Neural progenitor cell (in vitro differentiated cells): ENCODE data around the gene RIPOR2. TPM values are rescaled to one million over a fixed set of nuclear protein-coding genes. Genes with fewer than 3 reads are reported as not detected.

ENCODE experiments used
- DNase-seq: peaks from one replicate; pipeline ENCODE4 v3.0.0-alpha.2; 2016; ENCODE audit warnings: low spot score
- H2AFZ ChIP-seq: fragments of 200-600 bp; sonication (generic); replicated peaks from 2 replicates; pipeline ENCODE4 v1.6.1; 2016; ENCODE audit warnings: antibody characterized with exemption
- H3F3A ChIP-seq: fragments of 200-600 bp; sonication (generic); 2 replicates; pipeline ENCODE4 v1.6.1; 2016; ENCODE audit warnings: antibody characterized with exemption, low read depth
- H3K27ac ChIP-seq: fragments of 200-600 bp; sonication (generic); 2 replicates; pipeline ENCODE4 v1.5.1; 2016; ENCODE audit warnings: mild to moderate bottlenecking
- H3K27me3 ChIP-seq: fragments of 200-600 bp; sonication (generic); 2 replicates; pipeline ENCODE4 v1.6.1; 2016; ENCODE audit warnings: mild to moderate bottlenecking, moderate library complexity
- H3K36me3 ChIP-seq: fragments of 200-600 bp; sonication (generic); 2 replicates; pipeline ENCODE4 v1.5.1; 2016
- H3K4me1 ChIP-seq: fragments of 200-600 bp; sonication (generic); 2 replicates; pipeline ENCODE4 v1.6.1; 2016; ENCODE audit warnings: mixed run types
- H3K4me2 ChIP-seq: fragments of 200-600 bp; sonication (generic); 2 replicates; pipeline ENCODE4 v1.6.1; 2016
- H3K4me3 ChIP-seq: fragments of 200-600 bp; sonication (generic); 2 replicates; pipeline ENCODE4 v1.5.1; 2016
- H3K79me2 ChIP-seq: fragments of 200-600 bp; sonication (generic); 2 replicates; pipeline ENCODE4 v1.6.1; 2016; ENCODE audit warnings: low read depth
- H3K9ac ChIP-seq: fragments of 200-600 bp; sonication (generic); 2 replicates; pipeline ENCODE4 v1.6.1; 2016
- H3K9me3 ChIP-seq: fragments of 200-600 bp; sonication (generic); 2 replicates; pipeline ENCODE4 v1.5.1; 2016; ENCODE audit warnings: low read depth
- H4K20me1 ChIP-seq: fragments of 200-600 bp; sonication (generic); 2 replicates; pipeline ENCODE4 v1.6.1; 2016; ENCODE audit warnings: low read depth
- H3K27ac Mint-ChIP-seq: 3 replicates; pipeline ENCODE4 v1.8.0; 2021; ENCODE audit warnings: mixed read lengths
- H3K27me3 Mint-ChIP-seq: 2 replicates; pipeline ENCODE4 v1.8.0; 2022; ENCODE audit warnings: low read depth, mild to moderate bottlenecking, inconsistent platforms, moderate library complexity, mixed read lengths; ENCODE audit not compliant: insufficient read depth
- H3K36me3 Mint-ChIP-seq: 3 replicates; pipeline ENCODE4 v1.8.0; 2021; ENCODE audit warnings: mixed read lengths
- H3K4me1 Mint-ChIP-seq: 3 replicates; pipeline ENCODE4 v1.8.0; 2021; ENCODE audit warnings: mixed read lengths
- H3K4me3 Mint-ChIP-seq: 3 replicates; pipeline ENCODE4 v1.8.0; 2021; ENCODE audit warnings: mild to moderate bottlenecking, moderate library complexity, mixed read lengths
- H3K9me3 Mint-ChIP-seq: 3 replicates; pipeline ENCODE4 v1.8.0; 2020; ENCODE audit warnings: mixed read lengths
- CTCF ChIP-seq: fragments of 200-600 bp; sonication (generic); IDR thresholded peaks from 2 replicates; pipeline ENCODE4 v1.5.1; 2017; ENCODE audit warnings: antibody characterized with exemption, mild to moderate bottlenecking
- EZH2 ChIP-seq: fragments of 200-600 bp; sonication (generic); IDR thresholded peaks from 2 replicates; pipeline ENCODE4 v1.6.1; 2017; ENCODE audit warnings: antibody characterized with exemption, mild to moderate bottlenecking, moderate library complexity
- EZH2phosphoT487 ChIP-seq: fragments of 200-600 bp; sonication (generic); IDR thresholded peaks from 2 replicates; pipeline ENCODE4 v1.6.1; 2017; ENCODE audit warnings: antibody characterized with exemption
- total RNA-seq: library from RNA; depleted of rRNA; stranded (reverse); fragments of >200 nt; gene quantifications from 2 replicates; pipeline ENCODE4 v1.2.3, GENCODE V29; 2015; ENCODE audit warnings: low replicate concordance

RIPOR2 gene
- total RNA-seq, 1 donor from 2014 or later, result 0.26 TPM

- H3K9me3 Mint-ChIP-seq, result peaks cover 7% of the 10 kb centered on the region
- peak overlapping the region; percentile 21 for H3K4me3 ChIP-seq
- peaks cover 14% of the 10 kb centered on the region for H3F3A ChIP-seq
- no peaks in the 10 kb centered on the region for H3K9me3 ChIP-seq
- no peaks in the 10 kb centered on the region for H3K27me3 ChIP-seq
- H3K36me3 ChIP-seq, result no peaks in the 10 kb centered on the region
- H4K20me1 ChIP-seq, result no peaks in the 10 kb centered on the region
- TF ChIP-seq EZH2phosphoT487 (no peak), CTCF (no peak), EZH2 (no peak)
- peak overlapping the region; percentile 52 for H3K27ac Mint-ChIP-seq
- peaks cover 50% of the 10 kb centered on the region for H3K4me1 Mint-ChIP-seq
- H3K4me2 ChIP-seq, result peak overlapping the region; percentile 66
- peak overlapping the region; percentile 80 for H2AFZ ChIP-seq
- no peak overlapping the region for H3K9ac ChIP-seq
- peaks cover 6% of the 10 kb centered on the region for H3K36me3 Mint-ChIP-seq
- peaks cover 11% of the 10 kb centered on the region for H3K27me3 Mint-ChIP-seq
- H3K4me1 ChIP-seq, result peaks cover 24% of the 10 kb centered on the region
- H3K27ac ChIP-seq, result no peak overlapping the region
- peak overlapping the region; percentile 54 for H3K4me3 Mint-ChIP-seq
- DNase-seq, result peak; percentile 56
- H3K79me2 ChIP-seq, result no peaks in the 10 kb centered on the region
These were observed 11.8 kb downstream of the RIPOR2 start for GRCh38 chr6:24923885-24924401.

GRCh38 chr6:24922814-24923213 is 12.9 kb downstream of the RIPOR2 start:
- H3K27me3 ChIP-seq, result no peaks in the 10 kb centered on the region
- no peak for DNase-seq
- Mint-ChIP-seq H3K27ac (no peak overlapping the region), H3K27me3 (peaks cover 13% of the 10 kb centered on the region), H3K4me3 (no peak overlapping the region), H3K4me1 (peaks cover 52% of the 10 kb centered on the region), H3K9me3 (peaks cover 7% of the 10 kb centered on the region), H3K36me3 (peaks cover 6% of the 10 kb centered on the region)
- no peaks in the 10 kb centered on the region for H3K36me3 ChIP-seq
- no peaks in the 10 kb centered on the region for H3K9me3 ChIP-seq
- no peaks in the 10 kb centered on the region for H3K79me2 ChIP-seq
- H3K4me1 ChIP-seq, result peaks cover 33% of the 10 kb centered on the region
- H3K4me2 ChIP-seq, result no peak overlapping the region
- H3K4me3 ChIP-seq, result no peak overlapping the region
- no peak overlapping the region for H3K9ac ChIP-seq
- no peak overlapping the region for H2AFZ ChIP-seq
- H3F3A ChIP-seq, result peaks cover 23% of the 10 kb centered on the region
- H3K27ac ChIP-seq, result no peak overlapping the region
- H4K20me1 ChIP-seq, result no peaks in the 10 kb centered on the region
- TF ChIP-seq CTCF (no peak), EZH2phosphoT487 (no peak), EZH2 (no peak)

- Histone ChIP-seq H3K4me3 (no peak overlapping the region), H3K9ac (no peak overlapping the region), H3K27ac (no peak overlapping the region), H3F3A (peaks cover 23% of the 10 kb centered on the region), H2AFZ (no peak overlapping the region), H4K20me1 (no peaks in the 10 kb centered on the region), H3K27me3 (no peaks in the 10 kb centered on the region), H3K4me2 (no peak overlapping the region), H3K36me3 (no peaks in the 10 kb centered on the region), H3K4me1 (peaks cover 33% of the 10 kb centered on the region), H3K9me3 (no peaks in the 10 kb centered on the region), H3K79me2 (no peaks in the 10 kb centered on the region)
- Mint-ChIP-seq H3K27ac (no peak overlapping the region), H3K4me3 (no peak overlapping the region), H3K9me3 (peaks cover 3% of the 10 kb centered on the region), H3K4me1 (peaks cover 48% of the 10 kb centered on the region), H3K27me3 (peaks cover 9% of the 10 kb centered on the region), H3K36me3 (peaks cover 2% of the 10 kb centered on the region)
- no peak for TF ChIP-seq EZH2phosphoT487
- no peak for TF ChIP-seq EZH2
- no peak for TF ChIP-seq CTCF
- DNase-seq, result no peak
These were observed 13.6 kb downstream of the RIPOR2 start for GRCh38 chr6:24922170-24922569.
